ENCODE measurements around the gene RPS6KB1.

The RPS6KB1 gene

DNA sequence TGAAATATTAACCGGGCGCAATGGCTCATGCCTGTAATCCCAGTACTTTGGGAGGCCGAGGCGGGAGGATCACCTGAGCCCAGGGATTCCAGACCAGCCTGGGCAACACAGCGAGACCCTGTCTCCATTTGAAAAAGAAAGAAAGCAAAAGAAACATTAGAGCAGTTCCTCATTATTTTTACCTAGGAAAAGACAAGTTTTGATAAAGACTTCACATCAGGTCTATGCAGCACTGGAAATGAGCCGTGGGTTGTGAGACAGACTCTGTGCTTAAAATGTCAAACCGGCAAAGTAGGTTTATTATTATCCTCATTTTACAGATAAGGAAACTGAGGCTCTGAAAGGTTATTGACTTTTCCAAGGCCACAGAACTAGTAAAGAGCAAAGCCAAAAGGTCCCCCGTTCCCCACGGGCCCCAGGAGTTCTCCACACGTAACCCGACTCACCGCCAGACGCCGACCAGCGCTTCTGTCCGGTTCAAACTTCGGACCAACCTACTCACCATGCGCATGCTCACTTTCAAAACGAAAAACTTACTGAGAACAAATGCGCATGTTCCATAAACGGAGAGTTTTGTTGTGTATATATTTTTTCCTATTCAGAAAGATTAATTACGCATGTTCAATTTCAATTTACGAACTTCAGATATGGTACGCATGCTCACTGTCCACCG, 534 bp upstream of the RPS6KB1 start:
- H3K4me3 ChIP-seq (ENCODE audit: control insufficient read depth, low read depth, low read length), result peak overlapping the region; percentile 86
- no peak for DNase-seq (ENCODE audit: low read depth)
- TF ChIP-seq, protein P1, sequence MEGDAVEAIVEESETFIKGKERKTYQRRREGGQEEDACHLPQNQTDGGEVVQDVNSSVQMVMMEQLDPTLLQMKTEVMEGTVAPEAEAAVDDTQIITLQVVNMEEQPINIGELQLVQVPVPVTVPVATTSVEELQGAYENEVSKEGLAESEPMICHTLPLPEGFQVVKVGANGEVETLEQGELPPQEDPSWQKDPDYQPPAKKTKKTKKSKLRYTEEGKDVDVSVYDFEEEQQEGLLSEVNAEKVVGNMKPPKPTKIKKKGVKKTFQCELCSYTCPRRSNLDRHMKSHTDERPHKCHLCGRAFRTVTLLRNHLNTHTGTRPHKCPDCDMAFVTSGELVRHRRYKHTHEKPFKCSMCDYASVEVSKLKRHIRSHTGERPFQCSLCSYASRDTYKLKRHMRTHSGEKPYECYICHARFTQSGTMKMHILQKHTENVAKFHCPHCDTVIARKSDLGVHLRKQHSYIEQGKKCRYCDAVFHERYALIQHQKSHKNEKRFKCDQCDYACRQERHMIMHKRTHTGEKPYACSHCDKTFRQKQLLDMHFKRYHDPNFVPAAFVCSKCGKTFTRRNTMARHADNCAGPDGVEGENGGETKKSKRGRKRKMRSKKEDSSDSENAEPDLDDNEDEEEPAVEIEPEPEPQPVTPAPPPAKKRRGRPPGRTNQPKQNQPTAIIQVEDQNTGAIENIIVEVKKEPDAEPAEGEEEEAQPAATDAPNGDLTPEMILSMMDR (conservative IDR thresholded peaks at IDR 0.05; ENCODE audit: control insufficient read depth, insufficient read depth, low read depth, low read length), result no peak

DNA sequence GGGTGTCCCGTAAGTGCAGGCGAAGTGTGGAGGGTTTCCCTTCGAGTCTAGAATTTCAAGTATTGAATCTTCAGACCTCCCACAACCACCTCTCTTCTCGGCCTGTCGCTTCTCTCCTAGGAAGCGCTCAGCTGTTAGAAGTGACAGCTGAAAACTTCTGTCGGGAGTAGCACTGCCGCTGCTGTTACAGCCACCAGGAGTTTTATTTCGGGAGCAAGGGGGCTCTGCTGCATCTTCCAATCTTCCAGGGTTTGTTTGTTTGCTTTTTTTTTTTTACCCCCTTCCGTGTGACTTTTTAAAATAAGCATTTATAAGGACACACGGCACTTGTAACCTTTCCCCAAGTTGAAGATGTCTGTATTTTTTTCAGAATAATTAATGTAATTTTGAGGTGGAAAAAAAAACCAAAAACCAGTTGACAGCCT, 767 bp downstream of the RPS6KB1 start:
- DNase-seq (ENCODE audit: low read depth), result peak; percentile 18
- TF ChIP-seq, protein P1 (conservative IDR thresholded peaks at IDR 0.05; ENCODE audit: control insufficient read depth, insufficient read depth, low read depth, low read length), result no peak
- H3K4me3 ChIP-seq (ENCODE audit: control insufficient read depth, low read depth, low read length), result peak overlapping the region; percentile 86

DNA sequence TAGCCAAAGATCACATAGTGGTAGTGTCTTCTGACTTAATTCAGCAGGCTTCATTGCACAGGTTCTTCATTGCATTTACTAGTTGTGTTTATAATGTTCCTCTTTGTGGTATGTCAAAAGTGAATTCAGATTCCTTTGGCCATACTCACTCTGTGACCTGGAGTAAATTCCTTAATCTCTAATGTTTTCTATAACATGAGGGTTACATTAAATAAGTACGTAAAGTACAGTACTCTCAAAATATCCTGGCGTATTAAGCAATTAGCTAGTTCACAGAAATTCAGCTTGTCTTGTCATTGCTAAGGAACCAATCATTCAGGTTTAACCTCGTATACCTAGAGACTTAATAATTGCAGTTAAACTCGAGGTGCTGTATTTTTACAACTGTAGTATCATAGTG, 4.2 kb downstream of the RPS6KB1 start:
- TF ChIP-seq, protein P1 (conservative IDR thresholded peaks at IDR 0.05; ENCODE audit: control insufficient read depth, insufficient read depth, low read depth, low read length), result no peak
- H3K4me3 ChIP-seq (ENCODE audit: control insufficient read depth, low read depth, low read length), result no peak overlapping the region
- peak; percentile 46 for DNase-seq (ENCODE audit: low read depth)

DNA sequence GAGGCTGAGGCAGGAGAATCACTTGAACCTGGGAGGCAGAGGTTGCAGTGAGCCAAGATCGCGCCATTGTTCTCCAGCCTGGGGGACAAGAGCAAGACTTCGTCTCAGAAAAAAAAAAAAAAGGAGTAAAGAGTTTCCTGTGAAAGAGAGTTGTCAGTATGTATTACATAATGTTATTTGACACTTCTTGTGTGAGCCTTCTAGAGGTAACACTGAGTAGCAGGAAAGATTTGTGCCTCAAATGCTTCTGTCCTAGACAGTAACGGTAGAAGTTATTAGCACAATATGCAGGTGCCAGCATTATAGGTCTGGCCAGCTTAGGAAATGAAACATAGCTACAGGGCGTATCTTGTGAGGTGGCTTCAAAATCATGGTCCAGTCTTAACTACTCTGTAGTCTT, 6.2 kb downstream of the RPS6KB1 start:
- peak; percentile 72 for DNase-seq (ENCODE audit: low read depth)
- TF ChIP-seq, protein P1 (conservative IDR thresholded peaks at IDR 0.05; ENCODE audit: control insufficient read depth, insufficient read depth, low read depth, low read length), result peak; percentile 67
- H3K4me3 ChIP-seq (ENCODE audit: control insufficient read depth, low read depth, low read length), result no peak overlapping the region

DNA sequence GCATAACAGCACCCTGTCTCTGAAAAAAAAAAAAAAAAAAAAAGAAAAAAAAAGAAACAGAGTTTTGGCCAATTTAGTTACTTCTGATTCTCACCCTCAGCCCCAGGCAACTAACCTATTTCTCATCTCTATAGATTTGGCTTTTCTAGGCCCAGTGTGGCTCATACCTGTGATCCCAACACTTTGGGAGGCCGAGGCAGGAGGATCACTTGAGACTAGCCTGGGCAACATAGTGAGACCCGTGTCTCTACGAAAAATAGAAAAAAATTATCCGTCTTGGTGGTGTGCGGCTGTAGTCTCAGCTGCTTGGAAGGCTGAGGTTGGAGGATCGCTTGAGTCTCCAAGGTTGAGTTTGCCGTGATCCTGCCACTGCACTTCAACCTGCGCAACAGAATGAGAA, 8.7 kb downstream of the RPS6KB1 start:
- H3K4me3 ChIP-seq (ENCODE audit: control insufficient read depth, low read depth, low read length), result no peak overlapping the region
- TF ChIP-seq, protein P1 (conservative IDR thresholded peaks at IDR 0.05; ENCODE audit: control insufficient read depth, insufficient read depth, low read depth, low read length), result no peak
- DNase-seq (ENCODE audit: low read depth), result no peak

DNA sequence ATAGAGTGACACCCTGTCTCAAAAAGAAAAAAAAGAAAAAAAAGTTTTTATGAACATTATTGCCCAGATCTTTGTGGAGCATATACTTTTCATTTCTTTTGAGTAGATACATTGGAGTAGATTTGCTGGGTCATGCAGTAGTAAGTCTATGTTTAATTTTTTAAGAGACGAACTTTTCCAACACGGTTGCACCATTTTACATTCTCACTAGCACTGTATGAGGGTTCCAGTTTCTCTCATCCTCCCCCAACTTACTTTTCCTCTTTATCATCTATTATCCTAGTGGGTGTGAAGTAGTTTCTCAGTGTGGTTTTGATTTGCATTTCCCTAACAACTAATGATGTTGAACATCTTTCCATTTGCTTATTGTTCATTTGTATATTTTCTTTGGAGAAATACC, 10.5 kb downstream of the RPS6KB1 start:
- DNase-seq (ENCODE audit: low read depth), result no peak
- TF ChIP-seq, protein P1 (conservative IDR thresholded peaks at IDR 0.05; ENCODE audit: control insufficient read depth, insufficient read depth, low read depth, low read length), result no peak

More for the DNA sequence above, 10.5 kb downstream of the RPS6KB1 start:
- no peak overlapping the region for H3K4me3 ChIP-seq (ENCODE audit: control insufficient read depth, low read depth, low read length)

Measured in fibroblast of mammary gland (primary cell).